ENCODE results near the gene COTL1.
"Not testable (repeated sequence)": the region's sequence is repeated elsewhere in the genome, so short reads cannot be mapped to it uniquely, and the experiment has no call there.

The COTL1 gene

GRCh38 chr16:84641643-84642358, 23.9 kb upstream of the COTL1 start:
- no peak for DNase-seq

- DNase-seq, result no peak
Observed at GRCh38 chr16:84640145-84640544, 22.3 kb upstream of the COTL1 start.

GRCh38 chr16:84638231-84638806, 20.4 kb upstream of the COTL1 start:
- DNase-seq, result no peak

GRCh38 chr16:84637709-84638108, 19.8 kb upstream of the COTL1 start:
- no peak for DNase-seq

GRCh38 chr16:84635702-84636101, 17.8 kb upstream of the COTL1 start:
- no peak for DNase-seq

GRCh38 chr16:84633622-84634021, 15.7 kb upstream of the COTL1 start:
- DNase-seq, result peak; percentile 88

GRCh38 chr16:84632862-84633261, 15.0 kb upstream of the COTL1 start:
- not testable (repeated sequence) for DNase-seq

GRCh38 chr16:84631886-84632285, 14.0 kb upstream of the COTL1 start:
- no peak for DNase-seq

GRCh38 chr16:84631153-84631466, 13.2 kb upstream of the COTL1 start:
- no peak for DNase-seq

GRCh38 chr16:84630446-84631152, 12.7 kb upstream of the COTL1 start:
- no peak for DNase-seq

GRCh38 chr16:84630009-84630408, 12.1 kb upstream of the COTL1 start:
- DNase-seq, result no peak

- no peak for DNase-seq
Observed at GRCh38 chr16:84629580-84629979, 11.7 kb upstream of the COTL1 start.

GRCh38 chr16:84628226-84628731, 10.4 kb upstream of the COTL1 start:
- DNase-seq, result peak; percentile 87

GRCh38 chr16:84625556-84625955, 7.7 kb upstream of the COTL1 start:
- no peak for DNase-seq

GRCh38 chr16:84620913-84621312, 3.0 kb upstream of the COTL1 start:
- DNase-seq, result not testable (repeated sequence)

- DNase-seq, result no peak
Observed at GRCh38 chr16:84618581-84619460, 943 bp upstream of the COTL1 start.

GRCh38 chr16:84617041-84617790, 662 bp downstream of the COTL1 start:
- DNase-seq, result peak; percentile 25

GRCh38 chr16:84616515-84616914, 1.4 kb downstream of the COTL1 start:
- no peak for DNase-seq

- DNase-seq, result peak; percentile 36
Observed at GRCh38 chr16:84614968-84615813, 2.7 kb downstream of the COTL1 start.

- DNase-seq, result no peak
Observed at GRCh38 chr16:84614623-84614967, 3.3 kb downstream of the COTL1 start.

- no peak for DNase-seq
Observed at GRCh38 chr16:84614073-84614459, 3.8 kb downstream of the COTL1 start.
